Parathyroid adenoma (tissue), 2 donors: ENCODE data around the gene ZBTB46.

Source experiments
- H2AFZ ChIP-seq: fragments of 300-600 bp; sonication (generic); one replicate; pipeline ENCODE4 v1.7.0; 2017; ENCODE audit warnings: antibody characterized with exemption, mild to moderate bottlenecking
- H3K27ac ChIP-seq: fragments of 300-600 bp; sonication (generic); one replicate; pipeline ENCODE4 v1.7.0; 2017
- H3K27me3 ChIP-seq: fragments of 300-600 bp; sonication (generic); one replicate; pipeline ENCODE4 v1.7.0; 2017; ENCODE audit warnings: low read length; ENCODE audit not compliant: control insufficient read depth, insufficient read depth
- H3K36me3 ChIP-seq: fragments of 300-600 bp; sonication (generic); one replicate; pipeline ENCODE4 v1.7.0; 2017; ENCODE audit warnings: low read length; ENCODE audit not compliant: control insufficient read depth, insufficient read depth
- H3K4me1 ChIP-seq: fragments of 300-600 bp; sonication (generic); one replicate; pipeline ENCODE4 v1.7.0; 2017; ENCODE audit warnings: control low read depth
- H3K4me2 ChIP-seq: fragments of 300-600 bp; sonication (generic); one replicate; pipeline ENCODE4 v1.7.0; 2017; ENCODE audit warnings: low read length
- H3K4me3 ChIP-seq: fragments of 300-600 bp; sonication (generic); one replicate; pipeline ENCODE4 v1.7.0; 2017; ENCODE audit warnings: low read depth, low read length
- H3K79me2 ChIP-seq: fragments of 300-600 bp; sonication (generic); one replicate; pipeline ENCODE4 v1.7.0; 2017; ENCODE audit warnings: control low read depth
- H3K9ac ChIP-seq: fragments of 300-600 bp; sonication (generic); one replicate; pipeline ENCODE4 v1.7.0; 2017; ENCODE audit warnings: mild to moderate bottlenecking
- H3K9me3 ChIP-seq: fragments of 300-600 bp; sonication (generic); one replicate; pipeline ENCODE4 v1.7.0; 2017; ENCODE audit warnings: low read length; ENCODE audit not compliant: control insufficient read depth
- TF ChIP-seq, protein P1 (sequence below): fragments of 300-600 bp; sonication (generic); IDR thresholded peaks from one replicate; pipeline ENCODE4 v1.7.0; 2017; ENCODE audit warnings: antibody characterized with exemption, mild to moderate bottlenecking
- donor health status: primary hyperparathyroidism.

The ZBTB46 gene

DNA sequence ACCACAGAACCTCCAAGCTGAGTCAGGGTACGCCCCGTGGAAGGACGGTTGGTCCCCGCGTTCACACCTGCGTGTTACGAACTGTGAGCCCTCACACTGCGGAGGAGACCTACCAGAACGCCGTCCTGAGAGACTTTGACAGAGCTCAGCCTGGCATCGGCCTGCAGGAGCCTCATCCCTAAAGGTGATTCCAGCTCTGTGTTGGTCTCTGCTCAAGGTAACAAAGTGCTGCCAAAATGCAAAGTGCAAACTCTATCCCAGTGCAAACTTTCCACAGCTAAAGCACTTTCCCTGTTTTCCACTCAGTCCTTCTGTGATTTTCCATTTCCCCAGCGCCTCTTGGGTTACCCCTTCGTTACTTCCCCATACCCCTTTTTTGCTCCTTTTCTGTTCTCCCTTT lies 8.6 kb upstream of the ZBTB46 start:
- H3K9me3 ChIP-seq, result no peaks in the 10 kb centered on the region
- H3K36me3 ChIP-seq, result no peaks in the 10 kb centered on the region
- no peak overlapping the region for H3K9ac ChIP-seq
- H3K27ac ChIP-seq, result no peak overlapping the region
- H3K4me1 ChIP-seq, result peaks cover 27% of the 10 kb centered on the region
- no peak overlapping the region for H3K4me3 ChIP-seq
- no peak overlapping the region for H3K4me2 ChIP-seq
- no peaks in the 10 kb centered on the region for H3K27me3 ChIP-seq
- H3K79me2 ChIP-seq, result no peaks in the 10 kb centered on the region
- TF ChIP-seq, protein P1, sequence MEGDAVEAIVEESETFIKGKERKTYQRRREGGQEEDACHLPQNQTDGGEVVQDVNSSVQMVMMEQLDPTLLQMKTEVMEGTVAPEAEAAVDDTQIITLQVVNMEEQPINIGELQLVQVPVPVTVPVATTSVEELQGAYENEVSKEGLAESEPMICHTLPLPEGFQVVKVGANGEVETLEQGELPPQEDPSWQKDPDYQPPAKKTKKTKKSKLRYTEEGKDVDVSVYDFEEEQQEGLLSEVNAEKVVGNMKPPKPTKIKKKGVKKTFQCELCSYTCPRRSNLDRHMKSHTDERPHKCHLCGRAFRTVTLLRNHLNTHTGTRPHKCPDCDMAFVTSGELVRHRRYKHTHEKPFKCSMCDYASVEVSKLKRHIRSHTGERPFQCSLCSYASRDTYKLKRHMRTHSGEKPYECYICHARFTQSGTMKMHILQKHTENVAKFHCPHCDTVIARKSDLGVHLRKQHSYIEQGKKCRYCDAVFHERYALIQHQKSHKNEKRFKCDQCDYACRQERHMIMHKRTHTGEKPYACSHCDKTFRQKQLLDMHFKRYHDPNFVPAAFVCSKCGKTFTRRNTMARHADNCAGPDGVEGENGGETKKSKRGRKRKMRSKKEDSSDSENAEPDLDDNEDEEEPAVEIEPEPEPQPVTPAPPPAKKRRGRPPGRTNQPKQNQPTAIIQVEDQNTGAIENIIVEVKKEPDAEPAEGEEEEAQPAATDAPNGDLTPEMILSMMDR, result no peak
- no peak overlapping the region for H2AFZ ChIP-seq

DNA sequence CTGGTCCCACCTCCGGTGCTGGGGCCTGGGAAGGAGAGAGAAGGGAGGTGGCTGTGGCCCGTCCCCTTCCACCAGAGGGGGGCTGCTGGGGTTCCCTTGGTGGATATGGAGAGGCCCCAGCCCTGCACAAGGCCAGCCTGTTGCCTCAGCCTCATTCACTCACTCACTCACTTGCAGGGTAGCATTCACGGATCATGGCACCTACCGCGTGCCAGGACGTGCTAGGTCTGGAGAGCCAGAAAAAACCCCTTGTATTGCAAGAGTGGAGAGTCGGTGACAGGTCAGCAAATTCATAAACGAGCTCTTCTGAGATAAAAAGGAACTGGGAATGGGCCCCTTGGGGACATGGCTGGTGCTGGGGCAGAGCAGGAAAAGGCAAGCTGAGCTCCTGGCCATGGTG lies 6.4 kb upstream of the ZBTB46 start:
- H3K27ac ChIP-seq, result peak overlapping the region; percentile 92
- no peaks in the 10 kb centered on the region for H3K79me2 ChIP-seq
- H3K36me3 ChIP-seq, result no peaks in the 10 kb centered on the region
- peaks cover 37% of the 10 kb centered on the region for H3K4me1 ChIP-seq
- H3K27me3 ChIP-seq, result no peaks in the 10 kb centered on the region
- no peak overlapping the region for H3K4me3 ChIP-seq
- TF ChIP-seq, protein P1, result no peak
- no peak overlapping the region for H3K9ac ChIP-seq
- H3K4me2 ChIP-seq, result peak overlapping the region; percentile 39
- peak overlapping the region; percentile 78 for H2AFZ ChIP-seq
- no peaks in the 10 kb centered on the region for H3K9me3 ChIP-seq

- Histone ChIP-seq H3K79me2 (no peaks in the 10 kb centered on the region), H3K27me3 (no peaks in the 10 kb centered on the region), H3K27ac (peak overlapping the region; percentile 92), H3K4me3 (no peak overlapping the region), H3K4me1 (peaks cover 37% of the 10 kb centered on the region), H3K36me3 (no peaks in the 10 kb centered on the region), H3K9me3 (no peaks in the 10 kb centered on the region), H2AFZ (peak overlapping the region; percentile 78), H3K4me2 (peak overlapping the region; percentile 39), H3K9ac (no peak overlapping the region)
- TF ChIP-seq, protein P1, result no peak
Measured at GRCh38 chr20:63836458-63837344, 5.6 kb upstream of the ZBTB46 start.

DNA sequence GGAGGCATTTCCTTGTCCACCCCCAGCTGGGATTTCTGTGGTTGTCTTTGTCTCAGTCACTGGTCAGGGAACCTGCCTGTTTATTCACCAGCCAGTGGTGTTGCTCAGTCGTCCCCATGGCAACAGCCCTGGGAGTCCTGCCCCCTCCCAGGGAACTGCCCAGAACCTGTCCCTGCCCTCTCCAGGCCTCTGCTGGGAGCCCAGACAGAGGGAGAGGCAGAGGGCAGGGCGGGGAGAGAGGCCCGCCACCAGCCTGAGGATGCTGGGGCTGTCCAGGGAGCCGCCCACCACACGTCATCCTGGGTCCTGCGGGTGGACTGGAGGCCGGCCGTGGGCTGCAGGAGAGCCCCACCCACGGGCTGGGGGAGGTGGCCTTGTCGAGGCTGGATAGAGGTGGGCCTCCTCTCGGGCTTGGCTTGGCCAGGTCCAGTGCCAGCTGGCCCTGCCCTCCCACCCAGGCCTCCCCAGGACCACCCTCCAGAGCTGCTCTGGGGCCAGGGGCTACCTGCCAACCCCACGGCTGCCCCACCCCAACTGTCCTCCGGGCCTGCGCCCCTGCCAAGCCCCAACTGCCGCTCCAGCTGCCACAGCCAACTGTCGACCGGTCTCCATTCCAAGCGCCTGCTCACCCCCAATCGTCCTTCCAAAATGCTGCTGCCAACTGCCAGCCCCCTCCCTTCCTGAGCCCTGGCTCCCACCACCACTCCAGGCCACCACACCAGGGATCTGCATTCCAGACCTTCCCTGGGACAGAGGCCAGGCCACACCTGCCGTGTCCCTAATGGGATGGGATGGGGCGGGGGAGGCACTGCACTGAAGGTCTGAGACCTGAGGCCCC lies 4.2 kb upstream of the ZBTB46 start:
- no peaks in the 10 kb centered on the region for H3K27me3 ChIP-seq
- H3K9ac ChIP-seq, result no peak overlapping the region
- peak overlapping the region; percentile 77 for H2AFZ ChIP-seq
- H3K36me3 ChIP-seq, result no peaks in the 10 kb centered on the region
- H3K4me2 ChIP-seq, result peak overlapping the region; percentile 38
- H3K27ac ChIP-seq, result peak overlapping the region; percentile 91
- TF ChIP-seq, protein P1, result no peak
- no peaks in the 10 kb centered on the region for H3K79me2 ChIP-seq
- no peak overlapping the region for H3K4me3 ChIP-seq
- H3K4me1 ChIP-seq, result peaks cover 37% of the 10 kb centered on the region
- no peaks in the 10 kb centered on the region for H3K9me3 ChIP-seq
